ENCODE results near the gene CFAP70. TPM values are rescaled to one million over a fixed set of nuclear protein-coding genes. Genes with fewer than 3 reads are reported as not detected.
"Not testable (repeated sequence)": the region's sequence is repeated elsewhere in the genome, so short reads cannot be mapped to it uniquely, and the experiment has no call there.

Gene CFAP70
- total RNA-seq, 2 experiments from 2014 or later = 2.0 to 2.2 TPM

- H3K27ac Mint-ChIP-seq = no peak overlapping the region
Observed at GRCh38 chr10:73262105-73262730, 96.4 kb downstream of the CFAP70 start.

GRCh38 chr10:73261362-73261995 lies 97.2 kb downstream of the CFAP70 start:
- DNase-seq (no peak), ATAC-seq (ENCODE audit: low read depth) (no peak)
- Mint-ChIP-seq H3K4me3 (no peak overlapping the region), H3K4me1 (peaks cover 6% of the 10 kb centered on the region), H3K36me3 (peaks cover 1% of the 10 kb centered on the region), H3K27ac (no peak overlapping the region), H3K9me3 (no peaks in the 10 kb centered on the region), H3K27me3 (peaks cover 3% of the 10 kb centered on the region)
- POLR2A ChIA-PET = interaction anchor here (1.1 kb wide), 1 partner anchor 15 kb away, joined by 3 read pairs; no protein-coding TSS in a partner anchor

More at GRCh38 chr10:73262105-73262730, 96.4 kb downstream of the CFAP70 start:
- Mint-ChIP-seq H3K4me1 (peaks cover 6% of the 10 kb centered on the region), H3K4me3 (no peak overlapping the region), H3K36me3 (peaks cover 1% of the 10 kb centered on the region), H3K27me3 (peaks cover 3% of the 10 kb centered on the region), H3K9me3 (no peaks in the 10 kb centered on the region)
- POLR2A ChIA-PET = interaction anchor here (1.1 kb wide), 1 partner anchor 16 kb away, joined by 3 read pairs; no protein-coding TSS in a partner anchor
- no peak for ATAC-seq (ENCODE audit: low read depth)
- no peak for DNase-seq

- H3K36me3 Mint-ChIP-seq; DNase-seq; H3K27ac Mint-ChIP-seq; H3K27me3 Mint-ChIP-seq; H3K4me1 Mint-ChIP-seq; ATAC-seq (ENCODE audit: low read depth); H3K9me3 Mint-ChIP-seq; H3K4me3 Mint-ChIP-seq; POLR2A ChIA-PET: not testable (repeated sequence)
Observed at GRCh38 chr10:73258612-73259011, 100.1 kb downstream of the CFAP70 start.

GRCh38 chr10:73253225-73253555 lies 105.5 kb downstream of the CFAP70 start:
- Mint-ChIP-seq H3K9me3 (no peaks in the 10 kb centered on the region), H3K27ac (peak overlapping the region; percentile 82), H3K36me3 (peaks cover 10% of the 10 kb centered on the region), H3K27me3 (no peaks in the 10 kb centered on the region), H3K4me3 (peak overlapping the region; percentile 93), H3K4me1 (peaks cover 17% of the 10 kb centered on the region)
- POLR2A ChIA-PET = interaction anchor here (0.7 to 2.3 kb wide), 7 partner anchors 15 to 1166 kb away, joined by 3 to 13 read pairs (median 6); partner anchors contain the start of genes CFAP70 and PPP3CB
- no peak for ATAC-seq (ENCODE audit: low read depth)
- no peak for DNase-seq

- ATAC-seq (ENCODE audit: low read depth) (peak; percentile 78), DNase-seq (peak; percentile 91)
- H3K4me3 Mint-ChIP-seq = peak within 1 kb of the TSS; percentile 93
- no peaks in the 10 kb centered on the region for H3K27me3 Mint-ChIP-seq
- POLR2A ChIA-PET = interaction anchor here (0.5 to 2.3 kb wide), 12 partner anchors 11 to 1166 kb away, joined by 3 to 13 read pairs (median 4); partner anchors contain the start of genes CFAP70, ECD, FAM149B1 and P4HA1
- peaks cover 22% of the 10 kb centered on the region for H3K4me1 Mint-ChIP-seq
- no peaks in the 10 kb centered on the region for H3K9me3 Mint-ChIP-seq
- peak within 1 kb of the TSS; percentile 82 for H3K27ac Mint-ChIP-seq
- peaks cover 10% of the 10 kb centered on the region for H3K36me3 Mint-ChIP-seq
Observed at GRCh38 chr10:73252445-73253224, 106.0 kb downstream of the CFAP70 start, which contains the start of gene MRPS16. MRPS16 (minus strand) TSS chr10:73252644; CDS start chr10:73252482, 162 bp downstream.

GRCh38 chr10:73251683-73252444 lies 106.8 kb downstream of the CFAP70 start:
- POLR2A ChIA-PET = interaction anchor here (0.6 to 2.3 kb wide), 10 partner anchors 10 to 243 kb away, joined by 3 to 13 read pairs (median 5); partner anchors contain the start of genes CFAP70, ECD, FAM149B1 and P4HA1
- Mint-ChIP-seq H3K27ac (peak overlapping the region; percentile 82), H3K27me3 (no peaks in the 10 kb centered on the region), H3K4me1 (peaks cover 25% of the 10 kb centered on the region), H3K36me3 (peaks cover 10% of the 10 kb centered on the region), H3K9me3 (no peaks in the 10 kb centered on the region), H3K4me3 (peak overlapping the region; percentile 93)
- DNase-seq (no peak), ATAC-seq (ENCODE audit: low read depth) (peak; percentile 57)

- no peak for ATAC-seq (ENCODE audit: low read depth)
- no peaks in the 10 kb centered on the region for H3K27me3 Mint-ChIP-seq
Observed at GRCh38 chr10:73248259-73248724, 110.4 kb downstream of the CFAP70 start.

GRCh38 chr10:73247509-73248258 lies 111.0 kb downstream of the CFAP70 start:
- DNase-seq = no peak
- peaks cover 52% of the 10 kb centered on the region for H3K4me1 Mint-ChIP-seq
- POLR2A ChIA-PET = interaction anchor here (0.5 to 2.7 kb wide), 21 partner anchors 9 to 974 kb away, joined by 3 to 20 read pairs (median 5); partner anchors contain the start of genes ANXA7, CFAP70, CHCHD1 and DDIT4
- peaks cover 46% of the 10 kb centered on the region for H3K36me3 Mint-ChIP-seq
- H3K9me3 Mint-ChIP-seq = no peaks in the 10 kb centered on the region
- H3K4me3 Mint-ChIP-seq = peak overlapping the region; percentile 100
- no peaks in the 10 kb centered on the region for H3K27me3 Mint-ChIP-seq
- ATAC-seq (ENCODE audit: low read depth) = no peak
- H3K27ac Mint-ChIP-seq = peak overlapping the region; percentile 97

More at GRCh38 chr10:73248259-73248724, 110.4 kb downstream of the CFAP70 start:
- Mint-ChIP-seq H3K9me3 (no peaks in the 10 kb centered on the region), H3K27ac (peak overlapping the region; percentile 97), H3K36me3 (peaks cover 40% of the 10 kb centered on the region), H3K4me3 (peak overlapping the region; percentile 28), H3K4me1 (peaks cover 48% of the 10 kb centered on the region)
- POLR2A ChIA-PET = interaction anchor here (2.0 to 2.7 kb wide), 3 partner anchors 80 to 247 kb away, joined by 13 to 20 read pairs (median 14); partner anchors contain the start of genes CFAP70, ECD, FAM149B1 and PPP3CB
- DNase-seq = no peak

GRCh38 chr10:73246646-73247508 lies 111.8 kb downstream of the CFAP70 start, which contains the start of gene DNAJC9:
DNAJC9 (minus strand) TSS chr10:73247255; CDS start chr10:73247189, 66 bp downstream.
- H3K27me3 Mint-ChIP-seq = no peaks in the 10 kb centered on the region
- H3K36me3 Mint-ChIP-seq = peaks cover 50% of the 10 kb centered on the region
- H3K27ac Mint-ChIP-seq = peak within 1 kb of the TSS; percentile 97
- POLR2A ChIA-PET = interaction anchor here (0.5 to 2.7 kb wide), 26 partner anchors 9 to 973 kb away, joined by 3 to 20 read pairs (median 4); partner anchors contain the start of genes ANXA7, CFAP70, CHCHD1 and DDIT4
- H3K4me3 Mint-ChIP-seq = peak within 1 kb of the TSS; percentile 100
- no peaks in the 10 kb centered on the region for H3K9me3 Mint-ChIP-seq
- peaks cover 58% of the 10 kb centered on the region for H3K4me1 Mint-ChIP-seq
- ATAC-seq (ENCODE audit: low read depth) = peak; percentile 94
- DNase-seq = peak; percentile 99

- POLR2A ChIA-PET = interaction anchor here (0.6 to 2.7 kb wide), 19 partner anchors 8 to 973 kb away, joined by 3 to 20 read pairs (median 5); partner anchors contain the start of genes ANXA7, CFAP70, CHCHD1 and DDIT4
- ATAC-seq (ENCODE audit: low read depth) (no peak), DNase-seq (no peak)
- H3K4me3 Mint-ChIP-seq = peak overlapping the region; percentile 100
- peaks cover 50% of the 10 kb centered on the region for H3K36me3 Mint-ChIP-seq
- H3K4me1 Mint-ChIP-seq = peaks cover 57% of the 10 kb centered on the region
- H3K27ac Mint-ChIP-seq = peak overlapping the region; percentile 97
- H3K9me3 Mint-ChIP-seq = no peaks in the 10 kb centered on the region
- no peaks in the 10 kb centered on the region for H3K27me3 Mint-ChIP-seq
Observed at GRCh38 chr10:73246322-73246645, 112.4 kb downstream of the CFAP70 start.
